Measurements from ENCODE around the gene FAM111B.
A peak's percentile ranks its signal among the peaks of the same experiment; 100 is the strongest.
"Not testable (repeated sequence)": the region's sequence is repeated elsewhere in the genome, so short reads cannot be mapped to it uniquely, and the experiment has no call there.

FAM111B gene

DNA sequence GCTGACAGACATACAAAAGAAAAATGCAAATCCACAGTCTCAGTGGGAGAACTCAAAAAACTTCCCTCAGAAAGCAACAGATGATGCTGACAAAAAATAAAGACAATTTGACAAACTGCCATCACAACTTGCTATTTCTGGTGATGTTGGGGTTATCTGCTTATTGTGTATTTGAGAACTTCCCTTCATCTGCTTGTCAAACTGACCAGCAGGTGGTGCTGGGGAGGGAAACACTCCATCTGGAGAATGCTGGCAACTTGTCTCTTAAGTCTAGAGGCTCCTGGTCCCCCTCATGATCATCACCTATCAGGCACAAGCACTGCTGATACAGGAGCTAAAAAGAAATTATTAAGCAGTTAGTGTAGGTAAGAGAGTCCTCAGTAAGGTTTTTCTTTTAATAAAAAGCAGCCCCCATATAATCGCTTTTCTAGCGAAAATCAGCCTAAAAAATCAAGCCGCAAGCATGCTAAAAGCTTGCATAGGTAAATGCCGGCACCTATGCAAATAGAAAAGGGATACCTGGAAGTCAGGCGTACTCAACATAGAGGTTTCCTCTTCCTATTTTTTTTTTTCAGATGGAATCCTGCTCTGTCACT, 9.8 kb upstream of the FAM111B start:
- peak; percentile 58 for DNase-seq (ENCODE audit: low read depth)
- no peak overlapping the region for H3K4me3 ChIP-seq (ENCODE audit: low read length)
- TF ChIP-seq, protein P1, sequence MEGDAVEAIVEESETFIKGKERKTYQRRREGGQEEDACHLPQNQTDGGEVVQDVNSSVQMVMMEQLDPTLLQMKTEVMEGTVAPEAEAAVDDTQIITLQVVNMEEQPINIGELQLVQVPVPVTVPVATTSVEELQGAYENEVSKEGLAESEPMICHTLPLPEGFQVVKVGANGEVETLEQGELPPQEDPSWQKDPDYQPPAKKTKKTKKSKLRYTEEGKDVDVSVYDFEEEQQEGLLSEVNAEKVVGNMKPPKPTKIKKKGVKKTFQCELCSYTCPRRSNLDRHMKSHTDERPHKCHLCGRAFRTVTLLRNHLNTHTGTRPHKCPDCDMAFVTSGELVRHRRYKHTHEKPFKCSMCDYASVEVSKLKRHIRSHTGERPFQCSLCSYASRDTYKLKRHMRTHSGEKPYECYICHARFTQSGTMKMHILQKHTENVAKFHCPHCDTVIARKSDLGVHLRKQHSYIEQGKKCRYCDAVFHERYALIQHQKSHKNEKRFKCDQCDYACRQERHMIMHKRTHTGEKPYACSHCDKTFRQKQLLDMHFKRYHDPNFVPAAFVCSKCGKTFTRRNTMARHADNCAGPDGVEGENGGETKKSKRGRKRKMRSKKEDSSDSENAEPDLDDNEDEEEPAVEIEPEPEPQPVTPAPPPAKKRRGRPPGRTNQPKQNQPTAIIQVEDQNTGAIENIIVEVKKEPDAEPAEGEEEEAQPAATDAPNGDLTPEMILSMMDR (conservative IDR thresholded peaks at IDR 0.05; ENCODE audit: low read length): peak; percentile 79

DNA sequence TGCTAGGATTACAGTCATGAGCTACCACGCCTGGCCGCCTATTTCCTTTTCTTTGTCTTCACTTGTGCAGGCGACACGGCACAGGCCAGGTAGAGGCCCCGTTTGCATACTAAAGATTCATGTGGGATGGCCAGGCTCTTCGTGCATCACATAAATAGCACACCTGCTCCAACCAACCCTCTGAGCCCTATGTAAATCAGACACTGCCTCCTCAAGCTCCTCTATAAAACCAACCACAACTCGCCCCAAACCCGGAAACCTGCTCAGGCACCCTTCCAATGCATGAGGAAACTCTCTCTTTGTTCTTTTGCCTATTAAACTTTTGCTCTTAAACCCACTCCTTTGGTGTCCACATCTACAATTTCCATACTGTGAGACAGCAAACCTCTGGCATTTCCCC, 9.1 kb upstream of the FAM111B start:
- H3K4me3 ChIP-seq (ENCODE audit: low read length); DNase-seq (ENCODE audit: low read depth): not testable (repeated sequence)

DNA sequence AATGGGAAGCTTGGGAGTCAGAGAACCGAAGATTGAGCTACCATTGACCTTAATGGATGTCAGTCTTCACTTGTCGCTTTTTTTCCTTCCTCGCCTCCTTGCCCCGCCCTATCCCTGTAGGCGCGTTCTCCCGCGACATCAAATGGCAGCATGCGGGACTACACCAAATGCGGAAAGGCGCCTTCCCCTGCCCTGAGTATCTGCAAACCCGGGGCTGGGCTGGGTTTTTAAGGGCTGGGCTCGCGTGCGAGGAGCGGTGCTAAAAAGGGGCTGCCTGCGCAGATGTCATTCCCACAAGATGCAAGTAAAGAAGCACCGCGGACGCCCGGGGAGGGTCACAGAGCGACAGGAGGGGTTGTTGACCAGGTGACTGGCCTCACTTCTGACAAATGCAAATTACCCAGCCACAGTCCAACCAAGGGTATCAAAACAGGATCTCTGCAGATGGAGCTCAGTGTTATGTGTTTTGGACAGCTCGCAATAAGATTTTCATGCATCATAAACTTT, 4.7 kb upstream of the FAM111B start:
- TF ChIP-seq, protein P1 (conservative IDR thresholded peaks at IDR 0.05; ENCODE audit: low read length): peak; percentile 44
- DNase-seq (ENCODE audit: low read depth): peak; percentile 32
- peak overlapping the region; percentile 52 for H3K4me3 ChIP-seq (ENCODE audit: low read length)

DNA sequence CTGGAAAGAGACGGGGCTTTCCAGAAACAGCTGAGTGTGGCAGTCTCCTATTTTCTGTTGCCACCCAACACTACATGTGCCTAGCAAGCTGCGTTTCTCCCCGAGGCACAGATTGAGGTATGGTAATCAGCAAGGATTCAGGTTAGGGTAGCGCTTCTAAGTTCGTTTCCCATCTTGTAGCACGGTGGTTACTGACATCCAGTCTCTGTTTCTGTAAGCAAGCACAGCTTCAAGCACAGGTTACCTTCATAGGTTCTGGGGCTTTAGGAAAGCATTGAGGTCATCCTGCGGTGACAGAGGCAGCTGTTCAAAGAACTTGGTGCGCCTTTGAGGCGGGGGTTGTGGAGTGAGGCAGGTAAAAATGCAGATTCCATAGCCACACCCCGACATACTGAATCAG, 684 bp downstream of the FAM111B start:
- not testable (repeated sequence) for DNase-seq (ENCODE audit: low read depth); H3K4me3 ChIP-seq (ENCODE audit: low read length)

DNA sequence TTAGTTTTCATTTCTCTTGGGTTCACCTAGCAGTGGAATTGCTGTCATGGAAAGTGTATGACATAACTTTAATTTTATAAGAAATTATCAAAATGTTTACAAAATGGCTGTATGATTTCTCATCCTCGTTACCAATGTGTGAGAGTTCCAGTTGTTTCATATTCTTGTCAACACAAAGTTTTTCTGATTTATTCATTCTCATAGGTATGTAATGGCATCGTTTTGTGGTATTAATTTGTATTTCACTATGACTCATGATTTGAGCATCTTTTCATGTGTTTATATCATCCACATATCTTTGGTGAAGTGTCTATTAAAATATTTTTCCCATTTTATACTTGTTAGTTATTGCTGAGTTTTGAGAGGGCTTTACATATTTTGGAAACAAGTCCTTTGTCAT, 5.5 kb downstream of the FAM111B start:
- peak; percentile 37 for DNase-seq (ENCODE audit: low read depth)
- no peak overlapping the region for H3K4me3 ChIP-seq (ENCODE audit: low read length)
- TF ChIP-seq, protein P1 (conservative IDR thresholded peaks at IDR 0.05; ENCODE audit: low read length): no peak

DNA sequence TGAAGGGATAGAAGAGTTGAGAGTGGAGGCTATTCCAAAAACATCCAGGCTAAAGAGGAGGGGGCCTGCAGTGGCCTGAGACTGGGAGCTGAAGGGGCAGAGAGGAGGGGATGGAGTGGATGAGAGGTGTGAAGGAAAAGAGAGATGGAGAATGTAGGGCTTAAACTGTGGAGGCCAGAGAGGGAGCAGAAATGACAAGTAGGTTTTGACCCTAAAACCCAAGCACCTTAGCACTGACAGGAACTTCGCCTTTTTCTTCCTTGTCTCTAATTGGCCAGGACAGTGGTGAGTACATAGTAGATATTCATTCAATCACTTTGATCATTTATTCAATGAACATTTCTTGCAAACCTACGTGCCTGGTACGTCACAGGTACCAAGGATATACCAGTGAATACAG, 7.3 kb downstream of the FAM111B start:
- TF ChIP-seq, protein P1 (conservative IDR thresholded peaks at IDR 0.05; ENCODE audit: low read length): no peak
- H3K4me3 ChIP-seq (ENCODE audit: low read length): no peak overlapping the region
- no peak for DNase-seq (ENCODE audit: low read depth)

DNA sequence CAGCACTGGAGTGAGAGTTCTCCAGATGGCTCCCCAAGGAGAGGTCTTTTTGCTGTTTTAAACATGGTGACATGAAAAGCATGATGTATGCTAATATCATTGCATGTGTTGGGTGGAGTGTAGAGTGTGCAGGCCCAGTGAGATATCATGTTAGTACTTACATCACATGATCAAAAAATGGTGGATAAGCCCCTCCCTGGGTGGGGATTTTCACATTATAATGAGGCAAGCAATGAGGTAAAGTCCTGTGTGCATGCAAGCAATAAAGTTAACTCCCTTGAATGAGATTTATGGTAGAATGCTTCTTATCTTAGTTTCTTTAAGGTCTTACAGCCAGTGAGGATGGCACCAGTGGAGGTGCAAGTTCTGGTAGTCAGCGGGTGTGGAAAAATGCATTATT, 8.5 kb downstream of the FAM111B start:
- TF ChIP-seq, protein P1 (conservative IDR thresholded peaks at IDR 0.05; ENCODE audit: low read length): no peak
- DNase-seq (ENCODE audit: low read depth): no peak

DNA sequence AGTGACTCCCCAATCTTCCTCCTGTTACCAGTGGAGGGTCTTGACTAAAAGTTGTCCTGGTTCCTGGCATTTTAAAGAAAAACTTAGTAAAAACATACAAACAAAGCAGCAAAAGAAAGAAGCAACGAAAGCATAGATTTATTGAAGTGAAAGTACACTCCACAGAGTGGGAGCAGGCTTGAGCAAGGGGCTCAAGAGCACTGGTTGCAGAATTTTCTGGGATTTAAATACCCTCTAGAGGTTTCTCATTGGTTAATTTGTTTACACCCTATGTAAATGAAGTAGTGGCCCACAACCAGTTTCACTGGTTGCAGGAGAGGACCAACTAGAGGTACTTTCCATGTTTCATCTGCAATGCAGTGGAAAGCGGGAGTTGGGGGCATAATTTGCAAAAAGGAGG, 10.7 kb downstream of the FAM111B start:
- DNase-seq (ENCODE audit: low read depth): no peak
- TF ChIP-seq, protein P1 (conservative IDR thresholded peaks at IDR 0.05; ENCODE audit: low read length): no peak
- H3K4me3 ChIP-seq (ENCODE audit: low read length): no peak overlapping the region

More for the DNA sequence above, 8.5 kb downstream of the FAM111B start:
- H3K4me3 ChIP-seq (ENCODE audit: low read length): no peak overlapping the region
